ENCODE measurements around the gene SNAPC2. TPM values are rescaled to one million over a fixed set of nuclear protein-coding genes. Genes with fewer than 3 reads are reported as not detected.

SNAPC2 gene
- total RNA-seq, 1 donor from 2014 or later, result 10.8 TPM

GRCh38 chr19:7908078-7908699 is 11.9 kb upstream of the SNAPC2 start:
- Mint-ChIP-seq H3K4me3 (ENCODE audit: low read depth) (no peak overlapping the region), H3K27me3 (no peaks in the 10 kb centered on the region), H3K9me3 (ENCODE audit: low read depth) (no peaks in the 10 kb centered on the region), H3K36me3 (ENCODE audit: insufficient read depth) (peaks cover 12% of the 10 kb centered on the region), H3K4me1 (ENCODE audit: low read depth) (peaks cover 13% of the 10 kb centered on the region), H3K27ac (no peak overlapping the region)
- no peak for TF ChIP-seq CTCF (IDR thresholded peaks at IDR 0.05; ENCODE audit: unreplicated experiment)
- DNase-seq (ENCODE audit: low spot score, unreplicated experiment), result no peak

GRCh38 chr19:7908742-7909461 is 11.2 kb upstream of the SNAPC2 start:
- Mint-ChIP-seq H3K27me3 (no peaks in the 10 kb centered on the region), H3K27ac (no peak overlapping the region), H3K9me3 (ENCODE audit: low read depth) (no peaks in the 10 kb centered on the region), H3K36me3 (ENCODE audit: insufficient read depth) (peaks cover 14% of the 10 kb centered on the region), H3K4me1 (ENCODE audit: low read depth) (peaks cover 11% of the 10 kb centered on the region), H3K4me3 (ENCODE audit: low read depth) (no peak overlapping the region)
- DNase-seq (ENCODE audit: low spot score, unreplicated experiment), result no peak
- TF ChIP-seq CTCF (IDR thresholded peaks at IDR 0.05; ENCODE audit: unreplicated experiment), result no peak

- no peaks in the 10 kb centered on the region for H3K9me3 Mint-ChIP-seq (ENCODE audit: low read depth)
- H3K36me3 Mint-ChIP-seq (ENCODE audit: insufficient read depth), result peaks cover 14% of the 10 kb centered on the region
- H3K27ac Mint-ChIP-seq, result no peak overlapping the region
- peaks cover 9% of the 10 kb centered on the region for H3K4me1 Mint-ChIP-seq (ENCODE audit: low read depth)
- no peak overlapping the region for H3K4me3 Mint-ChIP-seq (ENCODE audit: low read depth)
- H3K27me3 Mint-ChIP-seq, result peaks cover 3% of the 10 kb centered on the region
- no peak for DNase-seq (ENCODE audit: low spot score, unreplicated experiment)
- no peak for TF ChIP-seq CTCF (IDR thresholded peaks at IDR 0.05; ENCODE audit: unreplicated experiment)
These were observed 10.6 kb upstream of the SNAPC2 start for GRCh38 chr19:7909471-7910067.

GRCh38 chr19:7910321-7911161 is 9.6 kb upstream of the SNAPC2 start:
- peaks cover 4% of the 10 kb centered on the region for H3K4me1 Mint-ChIP-seq (ENCODE audit: low read depth)
- no peak for TF ChIP-seq CTCF (IDR thresholded peaks at IDR 0.05; ENCODE audit: unreplicated experiment)
- H3K36me3 Mint-ChIP-seq (ENCODE audit: insufficient read depth), result peaks cover 16% of the 10 kb centered on the region
- H3K4me3 Mint-ChIP-seq (ENCODE audit: low read depth), result no peak overlapping the region
- no peaks in the 10 kb centered on the region for H3K9me3 Mint-ChIP-seq (ENCODE audit: low read depth)
- DNase-seq (ENCODE audit: low spot score, unreplicated experiment), result no peak
- no peak overlapping the region for H3K27ac Mint-ChIP-seq
- H3K27me3 Mint-ChIP-seq, result peaks cover 13% of the 10 kb centered on the region

Measured in progenitor cell of endocrine pancreas (in vitro differentiated cells).